GM23248 (cell line): ENCODE results near the gene DCAF6. TPM values are rescaled to one million over a fixed set of nuclear protein-coding genes. Genes with fewer than 3 reads are reported as not detected.

Source experiments
- DNase-seq: peaks from one replicate; pipeline ENCODE4 v3.0.0-alpha.2; 2015
- H2AFZ ChIP-seq: fragments of 200-600 bp; sonication (generic); 2 replicates; pipeline ENCODE4 v1.6.1; 2016; ENCODE audit warnings: antibody characterized with exemption
- H3F3A ChIP-seq: fragments of 200-600 bp; sonication (generic); 2 replicates; pipeline ENCODE4 v1.6.1; 2016; ENCODE audit warnings: mild to moderate bottlenecking, antibody characterized with exemption, mixed run types; ENCODE audit not compliant: insufficient read depth
- H3K27ac ChIP-seq: fragments of 200-600 bp; sonication (generic); 2 replicates; pipeline ENCODE4 v1.5.1; 2016; ENCODE audit warnings: mild to moderate bottlenecking
- H3K27me3 ChIP-seq: fragments of 200-600 bp; sonication (generic); replicated peaks from 2 replicates; pipeline ENCODE4 v1.6.1; 2016; ENCODE audit warnings: mild to moderate bottlenecking; ENCODE audit not compliant: insufficient read depth
- H3K36me3 ChIP-seq: fragments of 200-600 bp; sonication (generic); 2 replicates; pipeline ENCODE4 v1.6.1; 2016; ENCODE audit warnings: low read depth, mild to moderate bottlenecking
- H3K4me1 ChIP-seq: fragments of 200-600 bp; sonication (generic); 2 replicates; pipeline ENCODE4 v1.6.1; 2016; ENCODE audit warnings: mild to moderate bottlenecking; ENCODE audit not compliant: insufficient read depth
- H3K4me2 ChIP-seq: fragments of 200-600 bp; sonication (generic); one replicate; pipeline ENCODE4 v1.6.1; 2016; ENCODE audit warnings: mild to moderate bottlenecking; ENCODE audit not compliant: unreplicated experiment
- H3K4me3 ChIP-seq: fragments of 200-600 bp; sonication (generic); 2 replicates; pipeline ENCODE4 v1.5.1; 2016; ENCODE audit warnings: mild to moderate bottlenecking
- H3K79me2 ChIP-seq: fragments of 200-600 bp; sonication (generic); 2 replicates; pipeline ENCODE4 v1.6.1; 2016; ENCODE audit warnings: mild to moderate bottlenecking; ENCODE audit not compliant: insufficient read depth
- H3K9ac ChIP-seq: fragments of 200-600 bp; sonication (generic); 2 replicates; pipeline ENCODE4 v1.6.1; 2016; ENCODE audit warnings: mild to moderate bottlenecking
- H3K9me2 ChIP-seq: fragments of 200-600 bp; sonication (generic); 2 replicates; pipeline ENCODE4 v1.6.1; 2016; ENCODE audit warnings: mixed run types, mild to moderate bottlenecking, moderate library complexity; ENCODE audit not compliant: insufficient read depth
- H3K9me3 ChIP-seq: fragments of 200-600 bp; sonication (generic); one replicate; pipeline ENCODE4 v1.6.1; 2017; ENCODE audit warnings: low read depth
- H4K20me1 ChIP-seq: fragments of 200-600 bp; sonication (generic); 2 replicates; pipeline ENCODE4 v1.6.0; 2016; ENCODE audit not compliant: insufficient read depth
- EZH2 ChIP-seq: fragments of 200-600 bp; sonication (generic); IDR thresholded peaks from 2 replicates; pipeline ENCODE4 v1.6.1; 2018; ENCODE audit warnings: antibody characterized with exemption, mild to moderate bottlenecking; ENCODE audit not compliant: insufficient read depth, poor library complexity, severe bottlenecking
- EZH2phosphoT487 ChIP-seq: fragments of 200-600 bp; sonication (generic); IDR thresholded peaks from 2 replicates; pipeline ENCODE4 v1.6.1; 2018; ENCODE audit warnings: antibody characterized with exemption, moderate library complexity, mild to moderate bottlenecking, low read depth; ENCODE audit not compliant: insufficient read depth
- WGBS, 2 experiments: methylation state at CpG; one replicate each; pipeline ENCODE4 v1.1.6; 2015 to 2017; ENCODE audit warnings: low lambda C conversion rate in 2 of 2, low coverage in 1 of 2; ENCODE audit errors: missing lambda C conversion rate in 2 of 2; 5-methylcytosine and 5-hydroxymethylcytosine counted together
- in situ Hi-C: fragments of 300-500 bp; cut with MboI; formaldehyde crosslinking; loops from 2 replicates; pipeline ENCODE4 v1.15.0; 2020
- microRNA counts: library from miRNA; unstranded; fragments of <30 nt; microRNA quantifications from one replicate; lab custom pipeline; 2016
- microRNA-seq: library from miRNA; unstranded; fragments of <30 nt; microRNA quantifications from one replicate; pipeline ENCODE4, GENCODE V29; 2016; ENCODE audit warnings: borderline number of aligned reads
- polyA plus RNA-seq: library from polyadenylated mRNA; unstranded; fragments of >200 nt; fragmentation: Nextera tagmentation; extraction: Ambion mirVana; gene quantifications from 2 replicates; pipeline ENCODE4 v1.2.1, GENCODE V29; 2016
- small RNA-seq: library from RNA; depleted of rRNA; stranded (forward); fragments of <200 nt; gene quantifications from one replicate; pipeline ENCODE3, GENCODE V24; 2014; ENCODE audit warnings: low read depth, low replicate concordance
- total RNA-seq: library from RNA; depleted of rRNA; stranded (reverse); fragments of >200 nt; shearing (Covaris generic); gene quantifications from 2 replicates; pipeline ENCODE4 v1.2.3, GENCODE V29; 2014; rRNA removed

The DCAF6 gene
- total and polyA plus RNA-seq, 2 experiments from 2014 or later: 63.4 to 99.6 TPM

GRCh38 chr1:168125051-168125450, 188.6 kb downstream of the DCAF6 start:
- in situ Hi-C loops: no loop called here
- Histone ChIP-seq H3K9ac (no peak overlapping the region), H2AFZ (no peak overlapping the region), H3K36me3 (no peaks in the 10 kb centered on the region), H3K4me3 (no peak overlapping the region), H3K79me2 (peaks cover 8% of the 10 kb centered on the region; the same call in 1 of the 2 replicates), H3K27ac (no peak overlapping the region), H3K27me3 (no peaks in the 10 kb centered on the region), H4K20me1 (no peaks in the 10 kb centered on the region), H3K9me2 (no peaks in the 10 kb centered on the region), H3K4me2 (no peak overlapping the region), H3K4me1 (peaks cover 8% of the 10 kb centered on the region), H3K9me3 (no peaks in the 10 kb centered on the region), H3F3A (0 out of 2 replicates have a peak, but pooled peaks cover 6% of the 10 kb centered on the region)
- no peak for TF ChIP-seq EZH2
- no peak for TF ChIP-seq EZH2phosphoT487
- no peak for DNase-seq
- WGBS, 2 experiments: 64 to 66% methylated on average over 1 of the region's 1 CpG

MicroRNAs within 50 kb of the gene (microRNA counts, 767-probe panel; counts per million panel counts)
- microRNA hsa-miR-1255b-5p (lab: Ali Mortazavi, UCI): 447 counts per million, percentile 86 among the panel's probes with 10 or more counts

Small RNAs within 50 kb of the gene (microRNA-seq; reads per million reads assigned to microRNA genes)
- gene MIR1255B2: not detected

Small RNAs within 50 kb of the gene (small RNA-seq; reads per million reads assigned to genes)
- not detected for gene MIR1255B2

Other genes with a start within 250 kb of the DCAF6 start
- gene MPZL1, start 214.7 kb upstream of the DCAF6 start, total RNA-seq: 144 and 189 TPM in 2 replicates
- gene MPZL1, start 214.7 kb upstream of the DCAF6 start, polyA plus RNA-seq: 284 and 289 TPM in 2 replicates
- 0.11 TPM in 1 of 2 replicates, not detected in the other for gene ADCY10, start 22.5 kb upstream of the DCAF6 start, total RNA-seq
- gene ADCY10, start 22.5 kb upstream of the DCAF6 start, polyA plus RNA-seq: 0.11 TPM in 1 of 2 replicates, not detected in the other
- 65.5 and 93.8 TPM in 2 replicates for gene MPC2, start 389 bp downstream of the DCAF6 start, total RNA-seq
- 188 TPM in 2 replicates for gene MPC2, start 389 bp downstream of the DCAF6 start, polyA plus RNA-seq
- gene GPR161, start 200.2 kb downstream of the DCAF6 start, total RNA-seq: 9.0 and 14.2 TPM in 2 replicates
- 11.0 and 11.8 TPM in 2 replicates for gene GPR161, start 200.2 kb downstream of the DCAF6 start, polyA plus RNA-seq
- 32.9 and 36.6 TPM in 2 replicates for gene TIPRL, start 242.3 kb downstream of the DCAF6 start, total RNA-seq
- gene TIPRL, start 242.3 kb downstream of the DCAF6 start, polyA plus RNA-seq: 62.9 and 67.2 TPM in 2 replicates